ENCODE measurements around the gene PER1.
"Not testable (repeated sequence)": the region's sequence is repeated elsewhere in the genome, so short reads cannot be mapped to it uniquely, and the experiment has no call there.

The PER1 gene

DNA sequence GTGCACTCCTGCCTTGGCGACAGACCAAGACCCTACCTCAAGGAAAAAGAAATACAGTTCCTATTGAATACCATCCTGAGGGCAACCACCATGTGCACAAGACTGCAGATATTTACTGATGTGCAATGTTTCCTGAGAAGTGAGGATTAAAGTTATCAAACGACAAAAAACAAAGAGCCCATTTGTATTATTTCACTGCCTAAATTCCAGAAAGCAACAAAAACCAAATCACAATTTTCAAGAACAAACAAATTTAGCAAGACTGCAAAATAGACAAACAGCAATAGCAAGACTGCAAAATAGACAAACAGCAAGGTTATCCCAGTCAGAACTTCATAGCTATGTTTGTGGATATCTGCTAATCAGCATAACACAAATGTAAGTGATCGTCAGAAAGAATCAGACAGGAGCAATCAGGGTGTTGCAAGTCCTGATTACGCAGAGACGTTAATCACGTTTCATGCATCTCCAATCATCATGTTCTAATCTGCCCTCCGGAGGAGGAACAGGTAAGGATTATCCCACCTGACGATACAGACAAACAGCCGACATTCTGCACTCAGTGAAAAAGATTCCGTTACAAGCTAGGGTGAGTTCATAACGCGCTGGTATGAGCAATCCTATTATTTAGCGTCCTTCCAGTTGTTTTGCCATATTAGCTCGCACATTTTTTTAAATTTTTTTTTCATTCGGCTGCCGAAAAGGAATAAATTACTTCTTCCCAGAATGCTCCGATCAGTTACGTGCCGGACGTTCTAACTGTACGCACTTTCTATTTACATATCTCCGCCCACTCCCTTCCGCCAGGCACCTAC lies 21.1 kb upstream of the PER1 start:
- peak; percentile 77 for DNase-seq (ENCODE audit: low read depth in 2 of 2)

DNA sequence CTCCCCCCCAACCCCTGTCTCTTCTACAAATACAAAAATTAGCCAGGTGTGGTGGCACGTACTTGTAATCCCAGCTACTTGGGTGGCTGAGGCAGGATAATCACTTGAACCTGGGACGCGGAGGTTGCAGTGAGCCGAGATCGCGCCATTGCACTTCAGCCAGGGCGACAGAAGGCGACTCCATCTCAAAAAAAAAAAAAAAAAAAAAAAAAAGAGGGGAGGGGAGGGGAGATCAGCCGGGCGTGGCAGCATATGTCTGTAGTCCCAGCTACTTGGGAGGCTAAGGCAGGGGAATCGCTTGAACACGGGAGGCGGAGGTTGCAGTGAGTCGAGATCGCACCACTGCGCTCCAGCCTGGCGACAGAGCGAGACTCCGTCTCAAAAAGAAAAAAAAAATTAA lies 18.0 kb upstream of the PER1 start:
- not testable (repeated sequence) for DNase-seq (ENCODE audit: low read depth in 2 of 2)

DNA sequence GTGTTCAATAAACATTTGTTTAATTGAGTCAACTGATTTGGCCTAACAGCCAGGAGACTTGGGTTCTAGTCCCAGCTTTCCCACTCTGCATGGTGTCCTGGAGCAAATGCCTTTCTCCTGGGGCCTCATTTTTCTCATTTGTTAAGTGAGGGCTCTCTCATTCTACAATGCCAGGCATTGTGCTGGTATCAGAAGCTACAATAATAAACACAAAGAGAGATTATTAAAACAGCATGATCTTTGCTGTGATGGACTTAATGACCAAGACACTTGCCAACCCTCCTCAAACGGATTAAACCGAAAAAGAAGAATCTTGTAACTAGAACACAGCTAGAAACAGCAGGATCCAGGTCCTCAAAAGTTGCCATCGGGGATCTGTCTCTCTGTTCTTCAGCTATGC lies 15.3 kb upstream of the PER1 start:
- no peak for DNase-seq (ENCODE audit: low read depth in 2 of 2)

DNA sequence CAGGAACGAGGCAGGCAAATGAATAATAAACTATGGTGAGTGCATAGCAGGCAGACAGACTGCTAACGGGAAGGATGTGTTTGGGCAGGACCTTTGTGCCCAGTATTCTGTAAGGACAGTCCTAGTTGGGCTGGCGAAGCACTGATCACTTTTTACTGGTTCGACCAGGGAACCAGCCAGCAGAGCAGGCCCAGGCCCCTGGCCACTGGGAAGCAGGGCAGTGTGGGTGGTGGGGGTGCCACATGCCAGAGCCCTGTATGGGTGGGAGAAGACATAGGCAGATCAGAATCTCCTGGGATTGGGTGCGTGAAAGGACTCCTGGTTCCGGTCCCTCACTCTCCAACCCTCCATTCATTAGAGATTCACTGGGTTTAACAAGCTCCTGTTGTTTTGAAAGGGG lies 14.5 kb upstream of the PER1 start:
- DNase-seq (ENCODE audit: low read depth in 2 of 2), result no peak

DNA sequence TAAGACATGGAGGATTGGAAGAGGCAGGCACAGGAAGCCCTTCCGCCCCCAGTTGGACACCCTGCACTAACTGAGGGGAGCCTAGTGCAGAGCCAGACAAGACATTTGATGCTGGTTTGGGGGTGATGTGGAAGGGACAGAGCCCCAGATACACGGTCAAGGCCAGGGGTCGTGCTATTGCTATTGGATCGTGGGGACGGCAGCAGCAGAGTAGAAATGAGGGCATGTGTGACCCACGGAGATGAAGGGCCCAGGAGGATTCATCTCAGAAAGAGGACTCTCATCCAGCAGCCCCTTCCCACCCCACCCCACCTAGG lies 12.6 kb upstream of the PER1 start:
- no peak for DNase-seq (ENCODE audit: low read depth in 2 of 2)

DNA sequence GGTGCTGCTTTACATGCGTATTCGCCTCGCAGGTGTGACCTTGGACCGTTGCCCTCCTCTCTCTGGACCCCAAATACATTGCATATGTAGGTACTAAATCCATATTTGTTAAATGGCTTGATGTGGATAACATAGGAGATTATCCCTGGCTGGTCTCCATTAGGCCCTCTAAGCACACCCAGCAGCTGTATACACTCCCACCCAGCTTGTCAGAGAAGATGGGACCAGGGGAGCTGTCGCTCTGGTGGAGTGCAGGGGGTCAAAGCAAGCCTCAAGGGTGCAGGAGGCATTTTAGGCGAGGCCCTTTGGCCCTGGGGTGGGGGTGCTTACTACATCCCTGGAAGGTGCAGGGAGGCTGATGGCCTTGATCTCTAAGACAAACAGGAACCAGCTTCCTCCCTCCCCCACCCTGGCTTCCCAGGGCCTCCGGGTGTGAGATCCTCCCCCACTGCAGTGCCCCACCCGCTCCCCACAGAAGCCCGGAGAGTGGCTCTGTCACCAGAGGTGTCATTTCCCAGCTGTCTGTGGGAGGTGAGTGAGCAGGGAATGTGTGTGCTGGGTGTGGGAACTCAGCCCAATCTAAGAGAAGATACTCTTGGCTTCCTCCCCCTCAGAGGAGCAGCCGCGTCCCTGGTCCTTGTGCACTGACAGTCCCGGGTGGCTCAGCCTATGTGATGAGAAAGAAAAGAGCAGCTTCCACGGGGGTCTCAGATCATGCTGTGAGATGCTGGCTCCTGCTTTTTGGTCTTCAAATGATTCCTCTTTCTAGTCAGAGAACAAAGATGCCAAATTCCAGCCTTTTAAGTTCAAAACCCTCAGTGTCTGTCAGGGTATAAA lies 12.0 kb upstream of the PER1 start:
- peak in 1 of 2 donors; percentile 80 for DNase-seq (ENCODE audit: low read depth in 2 of 2)

DNA sequence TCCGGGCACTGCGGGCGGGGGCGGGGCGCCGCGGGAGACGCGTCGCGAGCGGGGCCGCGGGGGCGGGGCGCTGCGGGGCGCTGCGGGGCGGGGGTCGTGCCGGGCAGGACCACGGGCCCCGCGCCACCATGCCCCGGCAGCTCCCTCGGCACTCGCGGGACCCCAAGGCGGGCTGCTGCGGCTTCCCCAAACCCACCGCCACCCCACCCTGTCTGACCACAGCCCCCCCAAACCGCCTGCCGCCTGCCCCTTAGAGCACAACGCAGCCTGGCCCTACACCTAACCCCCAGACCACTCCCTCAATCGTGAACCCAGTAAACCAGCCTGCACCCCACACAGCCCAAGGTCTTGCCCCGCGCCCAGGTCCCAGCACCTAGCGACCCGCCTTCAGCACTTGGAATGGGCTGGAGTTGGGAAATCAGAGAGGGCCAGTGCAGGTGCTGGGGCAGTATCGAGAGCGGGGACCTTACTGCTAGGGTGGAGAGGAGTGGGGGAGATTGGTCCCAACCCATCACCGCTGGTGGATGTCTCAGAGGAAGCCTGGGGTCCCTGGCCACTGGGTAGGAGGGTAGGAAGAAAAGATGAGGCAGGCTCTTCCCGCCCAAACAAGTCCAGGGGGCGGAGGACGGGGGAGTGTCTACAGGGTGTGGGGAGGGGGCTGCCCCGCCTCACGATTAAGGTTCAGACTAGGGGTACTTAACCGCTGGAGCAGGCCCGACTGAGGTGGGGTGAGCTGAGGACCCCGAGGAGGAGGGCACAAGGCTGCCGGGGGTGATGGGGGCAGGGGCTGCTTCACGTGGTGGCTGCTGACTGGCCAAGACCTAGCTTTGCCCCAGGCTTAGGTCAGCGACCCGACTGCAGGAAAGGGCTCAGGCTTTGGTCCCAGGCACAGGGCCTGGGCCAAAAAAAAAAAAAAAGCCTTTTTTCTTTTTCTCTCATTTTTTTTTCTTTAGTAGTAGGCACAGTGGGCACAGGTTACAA lies 11.1 kb upstream of the PER1 start:
- no peak for DNase-seq (ENCODE audit: low read depth in 2 of 2)

DNA sequence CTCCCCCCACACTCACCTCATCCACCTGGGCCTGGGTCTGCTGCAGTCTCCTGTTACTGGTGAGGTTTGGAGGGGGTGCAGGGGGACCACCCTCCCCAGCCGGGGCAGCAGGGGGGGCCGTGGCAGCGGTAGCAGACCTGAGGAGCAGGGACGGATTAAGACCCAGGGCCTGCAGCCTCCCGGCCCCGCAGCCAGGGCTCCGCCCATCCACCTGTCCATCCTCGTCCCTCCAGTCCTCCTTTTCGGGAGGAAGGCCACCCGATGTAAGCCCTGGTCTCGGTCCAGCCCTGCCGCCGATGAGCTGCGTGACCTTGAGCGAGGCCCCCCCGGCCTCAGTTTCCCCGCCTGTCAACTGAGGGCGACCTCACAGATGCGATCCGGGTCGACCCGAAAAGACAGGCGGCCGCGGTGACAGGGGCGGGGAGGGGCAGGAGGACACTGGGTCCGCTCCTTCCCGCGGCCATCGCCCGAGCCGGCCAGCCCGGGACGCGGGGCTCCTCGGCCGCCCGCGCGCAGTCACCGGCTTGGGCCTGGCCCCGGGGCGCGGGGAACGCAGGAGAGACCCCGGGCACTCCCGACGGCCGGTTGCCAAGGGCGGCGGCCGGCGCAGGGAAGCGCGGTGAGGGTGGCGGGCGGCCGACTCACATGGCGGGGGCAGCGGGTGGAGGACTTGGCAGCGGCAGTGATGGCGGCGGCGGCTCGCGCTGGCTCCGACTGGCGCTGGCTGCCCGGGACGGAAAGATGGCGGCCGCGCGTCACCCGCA lies 10.2 kb upstream of the PER1 start, which contains the start of gene VAMP2:
Gene VAMP2, minus strand, starts transcription at position 716 of the 764 bp plus-strand sequence. Its CDS starts 69 bp downstream, at position 647.
- DNase-seq (ENCODE audit: low read depth in 2 of 2), result peak in 1 of 2 donors; percentile 72

DNA sequence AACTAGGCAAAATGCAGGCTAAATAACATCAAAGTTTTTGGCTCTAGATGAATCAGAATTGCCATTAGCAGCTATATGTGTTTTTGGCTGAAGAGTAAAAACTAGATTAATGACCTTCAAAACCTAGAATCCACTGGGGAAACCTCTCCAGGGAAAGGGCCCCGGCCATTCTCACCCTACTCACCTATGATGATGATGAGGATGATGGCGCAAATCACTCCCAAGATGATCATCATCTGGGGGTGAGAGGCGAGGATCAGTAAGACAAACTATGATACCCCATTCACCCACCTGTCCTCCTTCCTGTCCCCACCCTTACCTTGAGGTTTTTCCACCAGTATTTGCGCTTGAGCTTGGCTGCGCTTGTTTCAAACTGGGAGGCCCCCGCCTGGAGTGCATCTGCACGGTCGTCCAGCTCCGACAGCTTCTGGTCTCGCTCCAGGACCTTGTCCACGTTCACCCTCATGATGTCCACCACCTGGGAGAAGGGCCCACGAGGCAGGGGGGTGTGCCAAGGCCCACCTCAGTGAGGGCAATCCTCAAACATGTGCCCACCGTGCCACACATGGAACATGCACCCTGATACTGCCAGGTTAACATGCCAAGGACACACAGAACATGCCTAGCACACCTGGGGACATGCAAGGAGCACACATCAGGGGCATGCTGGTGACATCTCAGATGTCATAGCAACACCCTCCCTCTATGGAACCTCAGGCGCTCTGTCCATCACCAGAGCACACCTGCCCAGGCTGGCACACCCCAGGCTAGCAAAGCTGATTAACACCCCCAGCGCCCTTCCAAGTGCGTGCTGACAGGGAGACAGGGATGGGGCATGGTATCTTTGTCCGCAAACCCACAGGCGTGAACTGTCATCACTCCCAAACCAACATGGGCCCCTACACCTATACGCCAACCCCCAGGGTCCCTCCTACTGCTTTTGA lies 9.4 kb upstream of the PER1 start:
- DNase-seq (ENCODE audit: low read depth in 2 of 2), result no peak

DNA sequence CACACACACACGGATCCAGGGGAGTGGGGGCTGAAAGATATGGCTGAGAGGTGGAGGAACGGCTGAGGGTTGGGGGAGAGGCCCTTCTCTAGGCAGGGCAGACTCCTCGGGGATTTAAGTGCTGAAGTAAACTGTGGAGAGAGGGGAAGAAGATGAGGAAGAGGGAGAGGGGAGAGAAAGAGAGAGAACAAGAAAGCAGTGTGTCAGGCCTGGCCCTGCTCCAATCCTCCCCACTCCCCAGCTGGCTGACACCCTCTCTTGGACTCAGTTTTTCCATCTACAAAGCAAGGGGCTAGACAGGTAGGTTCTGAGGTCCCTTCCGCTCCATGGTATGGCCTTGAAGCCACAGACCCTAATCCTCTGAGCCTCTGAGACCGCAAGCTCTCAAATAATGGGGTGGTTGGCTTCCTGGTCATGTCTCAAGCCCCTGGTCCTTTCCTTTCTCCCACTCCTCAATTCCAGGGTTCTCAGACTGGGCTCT lies 8.6 kb upstream of the PER1 start:
- DNase-seq (ENCODE audit: low read depth in 2 of 2), result no peak

DNA sequence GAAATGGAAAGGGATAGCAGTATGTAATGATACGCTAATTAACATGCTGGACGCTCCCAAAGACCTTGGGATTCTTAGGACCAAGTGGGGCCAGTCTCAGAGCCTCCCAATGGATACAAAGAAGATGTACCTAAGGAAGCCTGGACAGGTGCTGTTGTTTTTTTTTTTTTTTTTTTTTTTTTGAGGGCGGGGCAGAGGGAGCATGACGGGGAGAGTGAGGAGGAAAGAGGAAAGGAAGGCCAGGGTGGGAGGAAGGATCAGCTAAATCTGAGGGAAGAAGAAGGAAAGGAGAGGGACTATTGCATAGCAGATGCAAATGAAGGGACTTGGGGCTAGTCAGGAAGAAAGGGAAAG lies 8.0 kb upstream of the PER1 start:
- no peak for DNase-seq (ENCODE audit: low read depth in 2 of 2)

DNA sequence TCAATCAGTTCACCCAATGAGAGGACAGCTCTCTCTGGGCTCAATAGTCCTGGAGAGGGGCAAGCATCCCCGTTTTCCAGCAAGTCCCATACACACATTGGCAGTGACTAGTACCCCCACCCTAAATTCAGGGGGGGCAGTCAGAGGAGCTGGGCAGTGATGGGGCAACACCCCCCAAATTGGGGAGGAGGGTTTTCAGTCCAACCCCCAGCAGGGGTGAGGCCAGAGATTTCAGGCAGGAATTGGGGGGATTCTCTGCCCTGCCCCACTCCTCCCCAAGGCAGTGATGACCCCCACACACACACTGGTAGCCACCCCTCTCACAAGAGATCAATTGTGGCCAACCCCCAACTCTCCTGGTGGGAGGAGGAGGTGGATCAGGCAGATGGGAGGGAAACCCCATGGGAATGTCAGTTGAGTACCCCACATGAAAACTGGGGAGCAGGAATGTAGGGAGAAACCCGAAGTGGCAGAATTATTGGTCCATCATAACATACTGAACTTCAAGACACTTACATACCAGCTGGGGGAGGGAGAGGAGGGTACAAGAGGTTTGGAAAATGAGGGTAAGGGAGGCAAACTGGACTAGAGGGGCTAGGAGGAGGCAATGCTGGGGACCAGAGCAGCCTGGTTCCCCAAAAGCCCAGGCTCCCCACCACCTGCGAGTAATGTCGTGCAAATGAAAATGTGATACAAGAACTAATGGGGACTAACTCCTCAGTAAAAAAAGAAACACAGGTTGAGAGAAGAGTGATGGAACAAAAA lies 7.4 kb upstream of the PER1 start:
- no peak for DNase-seq (ENCODE audit: low read depth in 2 of 2)

DNA sequence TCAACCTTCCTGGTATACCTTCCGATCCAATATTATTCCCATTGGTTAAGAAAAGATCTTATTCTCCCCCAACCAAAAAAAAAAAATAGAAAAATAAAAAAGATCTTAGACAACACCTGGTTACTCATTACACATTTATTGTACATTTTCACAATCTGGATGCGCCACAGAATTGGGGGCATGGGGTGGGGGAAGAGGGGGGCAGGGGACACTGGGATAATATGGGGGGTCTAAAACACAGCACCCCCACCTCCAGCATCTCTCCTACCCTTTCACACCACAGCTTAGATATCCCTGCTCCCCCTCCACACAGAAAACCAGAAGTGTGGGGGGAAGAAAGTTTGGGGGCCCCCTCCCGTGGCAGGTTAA lies 6.8 kb upstream of the PER1 start:
- DNase-seq (ENCODE audit: low read depth in 2 of 2), result no peak

DNA sequence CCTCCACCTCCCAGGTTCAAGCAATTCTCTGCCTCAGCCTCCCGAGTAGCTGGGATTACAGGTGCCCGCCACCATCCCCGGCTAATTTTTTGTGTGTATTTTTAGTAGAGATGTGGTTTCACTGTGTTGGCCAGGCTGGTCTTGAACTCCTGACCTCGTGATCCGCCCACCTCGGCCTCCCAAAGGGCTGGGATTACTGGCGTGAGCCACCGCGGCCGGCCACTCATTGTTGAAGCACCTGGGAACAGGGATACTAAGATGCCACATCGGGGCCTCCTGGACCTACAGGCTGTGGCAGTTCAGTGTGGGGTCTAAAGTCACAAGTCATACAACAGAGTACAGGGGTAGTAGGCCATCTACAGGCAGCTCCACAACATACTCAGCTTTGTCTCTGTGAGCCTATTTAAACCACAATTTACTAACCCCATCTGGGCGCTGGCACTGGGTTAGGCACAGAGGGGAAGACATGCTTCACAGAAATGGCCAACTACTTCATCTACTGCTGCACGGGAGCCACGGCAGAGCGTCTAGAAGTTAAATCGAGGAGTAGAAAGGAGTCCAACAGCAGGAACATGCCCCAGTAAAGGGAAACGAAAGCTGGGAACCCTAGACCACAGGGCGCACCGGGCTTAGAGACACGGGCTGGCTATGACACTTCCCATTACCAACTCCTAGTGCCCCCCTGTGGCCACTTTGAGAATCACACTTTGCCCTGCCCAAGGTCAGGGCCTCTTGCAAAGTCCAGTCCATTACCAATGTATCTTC lies 6.2 kb upstream of the PER1 start:
- peak; percentile 73 to 83 for DNase-seq (ENCODE audit: low read depth in 2 of 2)

DNA sequence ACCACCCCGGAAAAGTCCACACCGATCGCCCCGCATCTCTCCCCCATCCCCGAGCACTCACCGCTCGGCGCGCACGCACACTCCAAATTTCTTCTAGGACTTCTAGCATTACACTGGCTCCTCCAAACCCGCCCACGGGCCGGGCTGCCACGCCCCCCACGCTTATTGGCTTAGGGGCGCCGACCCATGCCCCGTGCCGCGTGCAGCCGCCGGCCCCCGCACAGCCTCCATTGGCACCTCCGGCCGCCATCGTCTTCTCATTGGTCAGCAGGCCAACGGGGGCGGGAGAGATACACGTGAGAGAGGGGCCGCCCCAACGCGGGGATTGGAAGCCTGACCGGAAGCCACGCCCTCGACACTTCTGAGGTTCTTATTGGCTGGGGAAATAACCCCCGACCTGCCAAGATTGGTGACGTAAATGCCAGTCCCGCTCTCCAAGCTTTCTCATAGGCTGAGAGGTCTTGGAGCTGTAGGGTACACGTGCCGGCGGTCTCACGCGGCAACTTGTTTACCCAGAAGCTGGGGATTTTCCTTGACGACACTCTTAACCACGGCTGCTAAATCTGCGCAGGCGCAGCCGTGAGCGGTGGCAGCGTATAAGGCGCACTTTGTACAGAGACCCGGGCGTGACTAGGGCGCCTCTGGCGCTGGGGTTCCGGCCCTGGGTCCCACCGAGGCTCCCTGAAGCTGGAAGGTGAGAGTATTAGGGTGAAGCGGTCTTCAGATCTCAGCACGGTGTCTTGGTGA lies 4.2 kb upstream of the PER1 start:
- DNase-seq (ENCODE audit: low read depth in 2 of 2), result peak; percentile 100

DNA sequence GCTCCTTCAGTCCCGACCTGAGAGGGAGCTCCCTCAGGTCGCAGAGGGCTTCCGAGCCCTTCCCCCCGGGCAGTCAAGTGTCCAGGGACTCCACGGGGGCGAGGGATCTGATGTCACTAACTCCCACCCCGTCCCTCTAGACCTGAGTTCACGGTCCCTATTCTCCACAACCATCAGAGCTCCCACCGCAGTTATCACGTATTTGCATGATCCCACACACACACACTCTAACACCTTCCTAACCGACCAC lies 3.7 kb upstream of the PER1 start:
- DNase-seq (ENCODE audit: low read depth in 2 of 2), result no peak

DNA sequence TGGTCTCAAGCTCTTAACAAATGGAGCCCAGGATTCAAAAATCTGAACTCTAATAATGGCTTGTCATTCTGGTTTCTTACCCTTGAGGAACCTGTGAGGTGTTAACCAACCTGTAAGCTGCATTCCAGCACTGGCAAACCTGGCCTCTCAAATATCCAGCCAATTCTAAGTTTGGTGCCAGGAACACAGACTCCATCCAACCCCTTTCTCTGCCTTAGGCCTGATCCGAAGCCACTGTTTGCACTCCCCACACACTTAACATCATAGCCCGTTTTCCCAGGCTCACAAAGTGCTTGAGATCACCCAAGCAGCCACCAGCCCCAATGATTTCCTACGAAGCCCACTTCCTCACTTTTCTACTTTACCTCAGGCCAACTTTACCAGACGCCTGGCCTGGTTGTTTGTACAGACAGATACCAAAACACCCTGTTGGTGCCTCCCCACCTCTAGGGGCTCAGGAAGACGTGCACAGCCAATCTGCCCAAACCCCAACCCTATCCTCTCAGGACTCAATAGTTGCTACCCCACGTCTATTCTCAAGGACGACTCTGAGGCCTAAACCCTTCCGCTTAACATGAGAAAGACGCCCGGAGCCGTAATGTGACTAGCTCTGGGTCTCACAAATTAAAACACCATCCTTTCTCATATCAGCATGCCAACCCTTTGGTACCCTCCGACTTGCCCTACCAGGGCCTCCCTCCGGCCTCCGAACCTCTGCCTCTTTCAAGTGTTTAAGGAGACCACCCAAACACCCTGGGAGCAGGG lies 3.2 kb upstream of the PER1 start:
- DNase-seq (ENCODE audit: low read depth in 2 of 2), result no peak
